ENCODE results near the gene CNOT1. TPM values are rescaled to one million over a fixed set of nuclear protein-coding genes. Genes with fewer than 3 reads are reported as not detected.
A peak's percentile ranks its signal among the peaks of the same experiment; 100 is the strongest.

CNOT1 gene
- polyA plus RNA-seq, 3 donors from 2014 or later: 78.1 to 89.7 (median 85.1) TPM

DNA sequence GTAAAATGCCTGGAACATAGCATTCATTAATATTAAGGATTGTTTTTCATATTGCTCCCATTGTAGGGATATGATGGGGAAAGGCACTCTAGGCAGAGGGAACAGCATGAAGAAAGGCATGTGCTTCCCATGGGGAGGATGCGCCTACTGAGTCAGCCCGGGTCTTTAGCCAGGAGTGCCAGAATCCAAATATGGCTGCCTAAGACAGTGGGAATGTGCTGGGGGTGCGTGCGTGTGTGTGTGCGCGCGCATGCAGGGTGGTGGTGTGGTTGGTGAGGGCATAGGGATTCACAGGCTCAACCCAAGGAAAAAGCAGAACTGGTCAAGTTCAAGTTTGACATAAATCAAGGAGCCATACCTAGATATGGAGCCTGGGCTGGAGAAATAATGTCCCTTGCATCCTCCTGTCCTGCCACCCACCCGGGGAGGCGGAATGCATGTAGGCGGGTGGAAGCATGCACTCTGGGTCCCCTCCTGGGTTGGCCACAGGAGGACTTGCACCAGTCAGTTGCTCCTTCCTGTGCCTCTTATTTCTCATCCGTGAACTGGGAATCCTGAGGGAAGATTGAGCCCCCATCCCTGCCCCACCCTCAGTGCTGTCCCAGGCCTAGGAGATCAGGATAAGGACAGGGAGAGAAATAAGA is 148.3 kb downstream of the CNOT1 start:
- Mint-ChIP-seq H3K27ac (no peak overlapping the region), H3K4me3 (no peak overlapping the region), H3K36me3 (no peaks in the 10 kb centered on the region), H3K27me3 (ENCODE audit: low read depth in 3 of 3) (peaks cover 0 to 3% (median 0%) of the 10 kb centered on the region in 3 donors), H3K4me1 (no peaks in the 10 kb centered on the region), H3K9me3 (no peaks in the 10 kb centered on the region)
- no peak for DNase-seq

DNA sequence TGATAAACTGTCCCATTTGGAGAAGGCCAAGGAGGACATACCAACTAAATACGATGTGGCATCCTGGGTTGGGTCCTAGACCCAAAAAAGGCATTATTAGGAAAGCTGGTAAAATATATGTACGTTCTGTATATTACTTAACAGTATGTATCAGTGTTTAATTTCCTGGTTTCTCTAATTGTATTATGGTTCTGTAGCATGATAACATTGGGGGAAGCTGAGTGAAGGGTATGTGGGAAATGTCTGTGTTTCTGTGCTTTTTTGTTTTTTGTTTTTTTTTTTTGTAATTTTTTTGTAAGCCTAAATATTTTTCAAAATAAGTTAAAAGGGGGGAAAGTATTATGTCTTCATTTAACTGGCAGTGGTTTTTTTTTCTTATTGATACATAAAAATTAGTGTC is 151.2 kb downstream of the CNOT1 start:
- no peak for DNase-seq
- Mint-ChIP-seq H3K27me3 (ENCODE audit: low read depth in 3 of 3) (peaks cover 0 to 3% (median 2%) of the 10 kb centered on the region in 3 donors), H3K9me3 (no peaks in the 10 kb centered on the region), H3K27ac (no peak overlapping the region), H3K4me1 (peaks cover 9 to 11% of the 10 kb centered on the region in 2 donors), H3K4me3 (no peak overlapping the region), H3K36me3 (peaks cover 0 to 4% (median 0%) of the 10 kb centered on the region in 3 donors)

DNA sequence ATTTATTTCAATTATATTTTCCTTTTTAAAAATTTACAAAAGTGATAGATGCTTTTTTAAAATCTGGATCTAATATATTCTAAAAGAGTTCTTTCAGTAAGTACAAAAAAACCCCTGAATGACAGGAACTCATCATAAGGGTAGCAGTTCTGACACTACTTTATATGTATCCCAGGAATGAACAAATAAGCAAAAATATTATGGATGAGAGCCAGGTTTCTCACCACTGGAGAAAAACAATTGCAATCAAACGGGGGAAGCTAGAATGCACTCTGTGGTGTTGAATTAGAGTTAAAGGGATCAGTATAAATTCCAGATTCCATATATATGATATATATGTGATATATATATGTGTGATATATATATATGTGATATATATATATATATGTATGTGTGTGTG is 152.8 kb downstream of the CNOT1 start:
- H3K27me3 Mint-ChIP-seq (ENCODE audit: low read depth in 3 of 3): peaks cover 2 to 6% (median 2%) of the 10 kb centered on the region in 3 donors
- DNase-seq: no peak
- no peak overlapping the region for H3K27ac Mint-ChIP-seq
- peaks cover 24 to 25% of the 10 kb centered on the region in 2 donors for H3K4me1 Mint-ChIP-seq
- no peaks in the 10 kb centered on the region for H3K9me3 Mint-ChIP-seq
- H3K4me3 Mint-ChIP-seq: no peak overlapping the region
- H3K36me3 Mint-ChIP-seq: peaks cover 0 to 4% (median 0%) of the 10 kb centered on the region in 3 donors

DNA sequence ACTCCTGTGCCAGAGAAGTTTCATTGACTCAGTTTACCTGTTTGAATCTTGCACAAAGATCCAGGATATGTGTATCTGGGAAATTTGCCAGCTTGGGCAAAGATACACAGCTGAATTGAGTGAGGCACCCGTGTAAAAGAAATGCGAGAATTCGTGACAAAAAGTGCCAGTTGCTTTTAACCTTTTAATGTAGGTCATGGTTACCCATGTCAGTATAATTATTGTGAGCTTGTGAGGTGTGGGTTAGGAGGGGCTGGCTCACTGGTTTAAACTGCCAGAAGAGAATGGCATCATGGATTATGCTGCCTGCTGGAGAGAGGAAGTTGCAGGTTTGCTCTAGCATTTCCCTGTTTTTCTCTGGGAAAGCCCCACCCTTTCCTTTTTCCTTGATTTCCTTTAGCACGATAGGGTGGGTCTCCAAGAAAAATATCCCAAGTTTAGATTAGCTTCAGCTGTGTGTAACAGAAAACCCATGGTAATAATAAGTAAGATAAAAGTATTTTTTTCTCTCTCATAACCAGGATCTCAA is 154.5 kb downstream of the CNOT1 start:
- Mint-ChIP-seq H3K27ac (no peak overlapping the region), H3K36me3 (peaks cover 0 to 5% (median 0%) of the 10 kb centered on the region in 3 donors), H3K4me1 (peaks cover 41% of the 10 kb centered on the region in 2 donors)

GRCh38 chr16:58474296-58474695 is 155.3 kb downstream of the CNOT1 start:
- peaks cover 2 to 9% (median 5%) of the 10 kb centered on the region in 3 donors for H3K27me3 Mint-ChIP-seq (ENCODE audit: low read depth in 3 of 3)
- no peaks in the 10 kb centered on the region for H3K9me3 Mint-ChIP-seq
- H3K4me1 Mint-ChIP-seq: peaks cover 49% of the 10 kb centered on the region in 2 donors
- peak overlapping the region in 3 of 5 donors; percentile 33 to 62 (median 49) for H3K4me3 Mint-ChIP-seq
- H3K27ac Mint-ChIP-seq: no peak overlapping the region
- peaks cover 0 to 8% (median 0%) of the 10 kb centered on the region in 3 donors for H3K36me3 Mint-ChIP-seq
- no peak for DNase-seq

More for the DNA sequence above, 154.5 kb downstream of the CNOT1 start:
- no peak for DNase-seq
- Mint-ChIP-seq H3K9me3 (no peaks in the 10 kb centered on the region), H3K27me3 (ENCODE audit: low read depth in 3 of 3) (peaks cover 2 to 8% (median 7%) of the 10 kb centered on the region in 3 donors), H3K4me3 (no peak overlapping the region)

GRCh38 chr16:58472827-58473226 is 156.8 kb downstream of the CNOT1 start:
- peaks cover 4 to 13% (median 5%) of the 10 kb centered on the region in 3 donors for H3K27me3 Mint-ChIP-seq (ENCODE audit: low read depth in 3 of 3)
- peak overlapping the region in 2 of 5 donors; percentile 49 to 54 for H3K4me3 Mint-ChIP-seq
- H3K9me3 Mint-ChIP-seq: no peaks in the 10 kb centered on the region
- H3K4me1 Mint-ChIP-seq: peaks cover 49 to 56% of the 10 kb centered on the region in 2 donors
- peaks cover 0 to 8% (median 0%) of the 10 kb centered on the region in 3 donors for H3K36me3 Mint-ChIP-seq
- no peak for DNase-seq
- H3K27ac Mint-ChIP-seq: peak overlapping the region in 3 of 6 donors; percentile 34 to 61 (median 54)

- no peak overlapping the region for H3K27ac Mint-ChIP-seq
- no peak overlapping the region for H3K4me3 Mint-ChIP-seq
- H3K27me3 Mint-ChIP-seq (ENCODE audit: low read depth in 3 of 3): peaks cover 4 to 15% (median 7%) of the 10 kb centered on the region in 3 donors
- peaks cover 0 to 8% (median 0%) of the 10 kb centered on the region in 3 donors for H3K36me3 Mint-ChIP-seq
- H3K9me3 Mint-ChIP-seq: no peaks in the 10 kb centered on the region
- peaks cover 49 to 56% of the 10 kb centered on the region in 2 donors for H3K4me1 Mint-ChIP-seq
- DNase-seq: no peak
Measured at GRCh38 chr16:58472266-58472665, 157.4 kb downstream of the CNOT1 start.

DNA sequence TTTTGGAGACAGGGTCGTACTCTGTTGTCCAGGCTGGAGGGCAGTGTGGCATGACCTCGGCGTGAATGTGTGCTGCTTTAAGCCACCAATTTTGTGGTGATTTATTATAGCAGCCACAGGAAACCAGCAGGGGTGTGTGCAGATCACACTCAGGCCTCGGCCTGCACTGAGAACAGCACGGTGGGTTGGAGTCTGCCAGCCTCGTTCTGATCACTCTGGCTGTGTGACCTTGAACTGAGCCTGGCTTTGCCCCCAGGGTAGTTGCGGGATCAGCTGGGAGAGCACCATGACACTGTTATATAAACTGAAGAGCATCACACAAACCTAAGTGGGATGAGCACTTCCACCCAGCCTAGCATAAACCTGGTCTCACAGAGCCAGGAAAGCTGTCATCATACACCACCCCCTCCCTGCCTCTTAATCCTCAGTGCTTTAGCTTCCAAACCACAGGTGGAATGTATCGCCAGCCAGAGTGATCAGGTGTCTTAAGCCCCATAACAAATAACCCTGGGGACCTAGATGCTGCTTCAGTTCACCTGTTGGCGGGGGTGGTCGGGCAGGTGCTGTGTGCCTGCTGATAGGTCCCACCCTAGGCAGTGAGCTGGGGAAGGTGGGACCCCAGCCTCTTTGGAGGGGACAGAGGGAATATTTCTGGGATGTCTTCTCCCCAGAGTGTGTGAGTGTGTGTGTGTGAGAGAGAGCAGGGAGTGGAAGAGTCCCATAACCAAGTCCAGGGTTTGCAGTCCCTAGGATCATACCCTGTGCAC is 158.2 kb downstream of the CNOT1 start:
- Mint-ChIP-seq H3K36me3 (peaks cover 0 to 8% (median 0%) of the 10 kb centered on the region in 3 donors), H3K27me3 (ENCODE audit: low read depth in 3 of 3) (peaks cover 7 to 23% (median 9%) of the 10 kb centered on the region in 3 donors), H3K4me3 (peak overlapping the region; percentile 68 to 84 (median 77)), H3K9me3 (no peaks in the 10 kb centered on the region), H3K27ac (peak overlapping the region in 5 of 6 donors; percentile 36 to 94 (median 70)), H3K4me1 (peaks cover 49 to 56% of the 10 kb centered on the region in 2 donors)
- DNase-seq: peak; percentile 27 to 45 (median 37)

Other genes starting within 250 kb of the CNOT1 start
- 1 to 10 TPM in 2 of 3 donors, not detected in 1; 2.5 to 4.2 TPM for gene GINS3, start 237.4 kb downstream of the CNOT1 start, polyA plus RNA-seq
- gene NDRG4, start 129.7 kb downstream of the CNOT1 start, polyA plus RNA-seq: under 1 TPM in 1 of 3 donors, not detected in 2; 0.18 TPM
- gene SETD6, start 114.3 kb downstream of the CNOT1 start, polyA plus RNA-seq: 10 to 100 TPM in 1 of 3 donors, 1 to 10 TPM in 2; 4.5 to 11.9 (median 5.9) TPM
- gene SLC38A7, start 54.9 kb upstream of the CNOT1 start, polyA plus RNA-seq: 1 to 10 TPM; 2.3 to 6.8 (median 4.2) TPM
- gene GOT2, start 104.5 kb upstream of the CNOT1 start, polyA plus RNA-seq: 10 to 100 TPM; 47.1 to 87.0 (median 64.9) TPM

Measured in immature natural killer cell (primary cell).